MM.1S (cell line): ENCODE measurements around the gene PAFAH1B2.

Source experiments
- DNase-seq: peaks from one replicate; pipeline ENCODE4 v3.0.0-alpha.2; 2015
- H2AFZ ChIP-seq: fragments of 300-600 bp; sonication (generic); 2 replicates; pipeline ENCODE4 v1.6.0; 2016; ENCODE audit warnings: antibody characterized with exemption, low read length
- H3F3A ChIP-seq: fragments of 300-600 bp; sonication (generic); 2 replicates; pipeline ENCODE4 v1.6.1; 2016; ENCODE audit warnings: mild to moderate bottlenecking, antibody characterized with exemption, low read length, moderate library complexity, mixed read lengths; ENCODE audit not compliant: insufficient read depth
- H3K27ac ChIP-seq: fragments of 300-600 bp; sonication (generic); 2 replicates; pipeline ENCODE4 v1.5.1; 2016; ENCODE audit warnings: mild to moderate bottlenecking, low read length
- H3K27me3 ChIP-seq: fragments of 300-600 bp; sonication (generic); replicated peaks from 2 replicates; pipeline ENCODE4 v1.6.0; 2016; ENCODE audit warnings: low read length; ENCODE audit not compliant: insufficient read depth
- H3K36me3 ChIP-seq: fragments of 300-600 bp; sonication (generic); replicated peaks from 2 replicates; pipeline ENCODE4 v1.6.1; 2016; ENCODE audit warnings: mild to moderate bottlenecking, low read length, mixed read lengths; ENCODE audit not compliant: insufficient read depth
- H3K4me1 ChIP-seq: fragments of 300-600 bp; sonication (generic); 2 replicates; pipeline ENCODE4 v1.6.1; 2016; ENCODE audit warnings: low read length, mixed read lengths
- H3K4me2 ChIP-seq: fragments of 300-600 bp; sonication (generic); 2 replicates; pipeline ENCODE4 v1.6.0; 2016; ENCODE audit warnings: low read depth, low read length
- H3K4me3 ChIP-seq: fragments of 300-600 bp; sonication (generic); 2 replicates; pipeline ENCODE4 v1.5.1; 2016; ENCODE audit warnings: low read length, mixed read lengths
- H3K79me2 ChIP-seq: fragments of 300-600 bp; sonication (generic); 2 replicates; pipeline ENCODE4 v1.6.1; 2016; ENCODE audit warnings: mixed run types, low read length, mixed read lengths
- H3K9ac ChIP-seq: fragments of 300-600 bp; sonication (generic); 2 replicates; pipeline ENCODE4 v1.6.1; 2016; ENCODE audit warnings: low read length, mixed read lengths
- H3K9me2 ChIP-seq: fragments of 300-600 bp; sonication (generic); replicated peaks from 2 replicates; pipeline ENCODE4 v1.6.1; 2016; ENCODE audit warnings: mild to moderate bottlenecking, low read length, mixed read lengths; ENCODE audit not compliant: insufficient read depth
- H3K9me3 ChIP-seq: fragments of 300-600 bp; sonication (generic); replicated peaks from 2 replicates; pipeline ENCODE4 v1.6.1; 2016; ENCODE audit warnings: mild to moderate bottlenecking, low read length, mixed read lengths; ENCODE audit not compliant: insufficient read depth
- H4K20me1 ChIP-seq: fragments of 300-600 bp; sonication (generic); 2 replicates; pipeline ENCODE4 v1.6.1; 2016; ENCODE audit warnings: mild to moderate bottlenecking, low read length, moderate library complexity, mixed read lengths; ENCODE audit not compliant: insufficient read depth
- EZH2 ChIP-seq: fragments of 300-600 bp; sonication (generic); optimal IDR thresholded peaks from 2 replicates; pipeline ENCODE3; 2017; ENCODE audit warnings: low read depth, mild to moderate bottlenecking, antibody characterized with exemption, low read length, mixed read lengths
- EZH2phosphoT487 ChIP-seq: fragments of 300-600 bp; sonication (generic); IDR thresholded peaks from 2 replicates; pipeline ENCODE4 v1.6.1; 2018; ENCODE audit warnings: antibody characterized with exemption, low read length
- TF ChIP-seq, protein P1 (sequence below): fragments of 300-600 bp; sonication (generic); IDR thresholded peaks from 2 replicates; pipeline ENCODE4 v1.5.1; 2016; ENCODE audit warnings: antibody characterized with exemption, low read length, mixed read lengths

The PAFAH1B2 gene

GRCh38 chr11:117192401-117192875, 48.4 kb downstream of the PAFAH1B2 start:
- Histone ChIP-seq H3K27me3 (no peaks in the 10 kb centered on the region), H3K79me2 (no peaks in the 10 kb centered on the region), H3K4me2 (no peak overlapping the region), H3K9ac (no peak overlapping the region), H3K27ac (no peak overlapping the region), H3K36me3 (no peaks in the 10 kb centered on the region), H2AFZ (no peak overlapping the region), H3K9me2 (no peaks in the 10 kb centered on the region), H4K20me1 (no peaks in the 10 kb centered on the region), H3F3A (no peaks in the 10 kb centered on the region), H3K4me1 (no peaks in the 10 kb centered on the region), H3K9me3 (no peaks in the 10 kb centered on the region), H3K4me3 (no peak overlapping the region)
- DNase-seq = no peak
- TF ChIP-seq EZH2phosphoT487 = no peak
- TF ChIP-seq EZH2 = no peak
- TF ChIP-seq, protein P1, sequence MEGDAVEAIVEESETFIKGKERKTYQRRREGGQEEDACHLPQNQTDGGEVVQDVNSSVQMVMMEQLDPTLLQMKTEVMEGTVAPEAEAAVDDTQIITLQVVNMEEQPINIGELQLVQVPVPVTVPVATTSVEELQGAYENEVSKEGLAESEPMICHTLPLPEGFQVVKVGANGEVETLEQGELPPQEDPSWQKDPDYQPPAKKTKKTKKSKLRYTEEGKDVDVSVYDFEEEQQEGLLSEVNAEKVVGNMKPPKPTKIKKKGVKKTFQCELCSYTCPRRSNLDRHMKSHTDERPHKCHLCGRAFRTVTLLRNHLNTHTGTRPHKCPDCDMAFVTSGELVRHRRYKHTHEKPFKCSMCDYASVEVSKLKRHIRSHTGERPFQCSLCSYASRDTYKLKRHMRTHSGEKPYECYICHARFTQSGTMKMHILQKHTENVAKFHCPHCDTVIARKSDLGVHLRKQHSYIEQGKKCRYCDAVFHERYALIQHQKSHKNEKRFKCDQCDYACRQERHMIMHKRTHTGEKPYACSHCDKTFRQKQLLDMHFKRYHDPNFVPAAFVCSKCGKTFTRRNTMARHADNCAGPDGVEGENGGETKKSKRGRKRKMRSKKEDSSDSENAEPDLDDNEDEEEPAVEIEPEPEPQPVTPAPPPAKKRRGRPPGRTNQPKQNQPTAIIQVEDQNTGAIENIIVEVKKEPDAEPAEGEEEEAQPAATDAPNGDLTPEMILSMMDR = no peak

- TF ChIP-seq, protein P1 = no peak
- TF ChIP-seq EZH2 = no peak
- TF ChIP-seq EZH2phosphoT487 = no peak
- Histone ChIP-seq H3K79me2 (no peaks in the 10 kb centered on the region), H2AFZ (no peak overlapping the region), H3K4me3 (no peak overlapping the region), H3K27ac (no peak overlapping the region), H4K20me1 (no peaks in the 10 kb centered on the region), H3K27me3 (no peaks in the 10 kb centered on the region), H3K9me3 (no peaks in the 10 kb centered on the region), H3K9ac (no peak overlapping the region), H3K4me1 (no peaks in the 10 kb centered on the region), H3K4me2 (no peak overlapping the region), H3F3A (no peaks in the 10 kb centered on the region), H3K36me3 (no peaks in the 10 kb centered on the region), H3K9me2 (no peaks in the 10 kb centered on the region)
- DNase-seq = no peak
Observed at GRCh38 chr11:117193130-117194020, 49.3 kb downstream of the PAFAH1B2 start.

GRCh38 chr11:117194267-117194666, 50.2 kb downstream of the PAFAH1B2 start:
- Histone ChIP-seq H3K4me3 (no peak overlapping the region), H3K79me2 (no peaks in the 10 kb centered on the region), H3K9me3 (no peaks in the 10 kb centered on the region), H3K4me1 (no peaks in the 10 kb centered on the region), H3K36me3 (no peaks in the 10 kb centered on the region), H3K27me3 (no peaks in the 10 kb centered on the region), H4K20me1 (no peaks in the 10 kb centered on the region), H3F3A (no peaks in the 10 kb centered on the region), H3K9me2 (no peaks in the 10 kb centered on the region), H3K4me2 (no peak overlapping the region), H3K9ac (no peak overlapping the region), H2AFZ (no peak overlapping the region), H3K27ac (no peak overlapping the region)
- no peak for DNase-seq
- TF ChIP-seq EZH2phosphoT487 (no peak), EZH2 (no peak)
- TF ChIP-seq, protein P1 = no peak
